GM18867 (cell line): ENCODE measurements around the gene SRGAP2C.
"Not testable (repeated sequence)": the region's sequence is repeated elsewhere in the genome, so short reads cannot be mapped to it uniquely, and the experiment has no call there.

ENCODE experiments used
- ATAC-seq: cut with Tn5 transposase; IDR thresholded peaks from one replicate; pipeline ENCODE4 v1.9.1; 2021; ENCODE audit warnings: mild to moderate bottlenecking, moderate library complexity; ENCODE audit not compliant: unreplicated experiment

The SRGAP2C gene

GRCh38 chr1:121184290-121185127, at the start of gene SRGAP2C, which contains the start of gene FAM72B:
Gene SRGAP2C (plus strand): TSS chr1:121184975. CDS start chr1:121187447, 2,472 bp downstream.
Gene FAM72B (minus strand): TSS chr1:121184340. CDS start chr1:121183489, 851 bp downstream.
- peak; percentile 83 for ATAC-seq

GRCh38 chr1:121140393-121140792, 44.4 kb upstream of the SRGAP2C start:
- ATAC-seq = not testable (repeated sequence)

- peak; percentile 61 for ATAC-seq
Observed at GRCh38 chr1:121148489-121149190, 36.1 kb upstream of the SRGAP2C start.

GRCh38 chr1:121151294-121151693, 33.5 kb upstream of the SRGAP2C start:
- not testable (repeated sequence) for ATAC-seq

GRCh38 chr1:121152788-121153187, 32.0 kb upstream of the SRGAP2C start:
- not testable (repeated sequence) for ATAC-seq

- ATAC-seq = not testable (repeated sequence)
Observed at GRCh38 chr1:121154811-121155210, 30.0 kb upstream of the SRGAP2C start.

- not testable (repeated sequence) for ATAC-seq
Observed at GRCh38 chr1:121155671-121156358, 29.0 kb upstream of the SRGAP2C start.

- not testable (repeated sequence) for ATAC-seq
Observed at GRCh38 chr1:121156958-121157603, 27.7 kb upstream of the SRGAP2C start.

- not testable (repeated sequence) for ATAC-seq
Observed at GRCh38 chr1:121157609-121158008, 27.2 kb upstream of the SRGAP2C start.

GRCh38 chr1:121160118-121160517, 24.7 kb upstream of the SRGAP2C start:
- not testable (repeated sequence) for ATAC-seq

GRCh38 chr1:121161199-121161901, 23.4 kb upstream of the SRGAP2C start:
- not testable (repeated sequence) for ATAC-seq

- ATAC-seq = not testable (repeated sequence)
Observed at GRCh38 chr1:121163850-121164757, 20.7 kb upstream of the SRGAP2C start.

- ATAC-seq = not testable (repeated sequence)
Observed at GRCh38 chr1:121165296-121165695, 19.5 kb upstream of the SRGAP2C start.

GRCh38 chr1:121167225-121167738, 17.5 kb upstream of the SRGAP2C start:
- not testable (repeated sequence) for ATAC-seq

GRCh38 chr1:121168152-121168668, 16.6 kb upstream of the SRGAP2C start:
- not testable (repeated sequence) for ATAC-seq

- not testable (repeated sequence) for ATAC-seq
Observed at GRCh38 chr1:121176649-121177048, 8.1 kb upstream of the SRGAP2C start.

- not testable (repeated sequence) for ATAC-seq
Observed at GRCh38 chr1:121178197-121178596, 6.6 kb upstream of the SRGAP2C start.

GRCh38 chr1:121183867-121184266, 908 bp upstream of the SRGAP2C start:
- ATAC-seq = not testable (repeated sequence)
